GM21528 (cell line): ENCODE results near the gene ZFYVE9.
"Not testable (repeated sequence)": the region's sequence is repeated elsewhere in the genome, so short reads cannot be mapped to it uniquely, and the experiment has no call there.

ENCODE experiments used
- ATAC-seq: cut with Tn5 transposase; IDR thresholded peaks from one replicate; pipeline ENCODE4 v1.9.1; 2021; ENCODE audit warnings: mild to moderate bottlenecking, moderate library complexity; ENCODE audit not compliant: unreplicated experiment, low FRiP score

Gene ZFYVE9

GRCh38 chr1:52365746-52366516 lies 224.0 kb downstream of the ZFYVE9 start, which contains the start of gene CC2D1B:
Gene CC2D1B, minus strand, starts transcription at chr1:52366205. Its CDS starts 1,585 bp downstream, at chr1:52364620.
- ATAC-seq = peak; percentile 87

GRCh38 chr1:52366517-52366827 lies 224.6 kb downstream of the ZFYVE9 start:
- no peak for ATAC-seq

GRCh38 chr1:52367272-52367671 lies 225.4 kb downstream of the ZFYVE9 start:
- no peak for ATAC-seq

GRCh38 chr1:52368383-52369172 lies 226.7 kb downstream of the ZFYVE9 start:
- ATAC-seq = no peak

- not testable (repeated sequence) for ATAC-seq
These were observed 228.0 kb downstream of the ZFYVE9 start for GRCh38 chr1:52369851-52370250.

GRCh38 chr1:52385376-52385775 lies 243.5 kb downstream of the ZFYVE9 start:
- ATAC-seq = no peak

GRCh38 chr1:52386458-52386857 lies 244.6 kb downstream of the ZFYVE9 start:
- ATAC-seq = no peak

- ATAC-seq = no peak
These were observed 251.3 kb downstream of the ZFYVE9 start for GRCh38 chr1:52393174-52393573.
